GM12892 (cell line): ENCODE data around the gene SLC32A1.

Source experiments
- DNase-seq: peaks from one replicate; pipeline ENCODE4 v3.0.0; 2011; ENCODE audit not compliant: insufficient read length
- FAIRE-seq: peaks from 2 replicates; lab custom pipeline; 2011; peaks lifted over from hg19 to GRCh38; lab: Jason Lieb, UNC
- POLR2A ChIP-seq: IDR thresholded peaks from 2 replicates; pipeline ENCODE4 v1.6.1; 2011; ENCODE audit warnings: low read depth, low read length, control low read depth
- POLR2AphosphoS5 ChIP-seq: IDR thresholded peaks from 2 replicates; pipeline ENCODE4 v1.6.1; 2011; ENCODE audit warnings: low read depth, low read length, control low read depth
- TAF1 ChIP-seq: IDR thresholded peaks from 2 replicates; pipeline ENCODE4 v1.6.1; 2011; ENCODE audit warnings: low read depth, mild to moderate bottlenecking, control low read depth, low read length, borderline replicate concordance

Gene SLC32A1

GRCh38 chr20:38747495-38748096 lies 23.3 kb downstream of the SLC32A1 start:
- no peak for DNase-seq
- no peak for TF ChIP-seq POLR2A
- peak; percentile 96 for FAIRE-seq

GRCh38 chr20:38748097-38748860 lies 24.0 kb downstream of the SLC32A1 start, which contains the start of gene ACTR5:
ACTR5 (plus strand) TSS chr20:38748460; CDS start chr20:38748479, 19 bp downstream.
- FAIRE-seq, result peak; percentile 90

GRCh38 chr20:38748861-38749149 lies 24.5 kb downstream of the SLC32A1 start:
- DNase-seq (no peak), FAIRE-seq (no peak)

More at GRCh38 chr20:38748097-38748860, 24.0 kb downstream of the SLC32A1 start, which contains the start of gene ACTR5:
- TF ChIP-seq POLR2AphosphoS5 (peak; percentile 70), TAF1 (no peak; the same call in 1 of the 2 replicates), POLR2A (peak; percentile 84)
- peak; percentile 88 for DNase-seq

GRCh38 chr20:38751360-38751976 lies 27.2 kb downstream of the SLC32A1 start:
- no peak for TF ChIP-seq POLR2AphosphoS5
- no peak for TF ChIP-seq POLR2A
- no peak for TF ChIP-seq TAF1
- DNase-seq, result no peak
- no peak for FAIRE-seq

More at GRCh38 chr20:38748861-38749149, 24.5 kb downstream of the SLC32A1 start:
- TF ChIP-seq TAF1 (no peak), POLR2A (no peak), POLR2AphosphoS5 (no peak)

GRCh38 chr20:38752029-38752428 lies 27.7 kb downstream of the SLC32A1 start:
- no peak for FAIRE-seq
- TF ChIP-seq POLR2A (no peak), TAF1 (no peak), POLR2AphosphoS5 (no peak)
- DNase-seq, result no peak

- FAIRE-seq (no peak), DNase-seq (no peak)
- no peak for TF ChIP-seq POLR2A
- no peak for TF ChIP-seq POLR2AphosphoS5
- no peak for TF ChIP-seq TAF1
Observed at GRCh38 chr20:38754924-38755323, 30.6 kb downstream of the SLC32A1 start.

GRCh38 chr20:38755324-38755910 lies 31.1 kb downstream of the SLC32A1 start:
- no peak for TF ChIP-seq TAF1
- no peak for TF ChIP-seq POLR2A
- TF ChIP-seq POLR2AphosphoS5, result no peak
- FAIRE-seq, result no peak
- DNase-seq, result no peak

- no peak for DNase-seq
- no peak for FAIRE-seq
- TF ChIP-seq TAF1, result no peak
- no peak for TF ChIP-seq POLR2AphosphoS5
- TF ChIP-seq POLR2A, result no peak
Observed at GRCh38 chr20:38757145-38757775, 33.0 kb downstream of the SLC32A1 start.

GRCh38 chr20:38759106-38759505 lies 34.8 kb downstream of the SLC32A1 start:
- DNase-seq (no peak), FAIRE-seq (no peak)
- no peak for TF ChIP-seq TAF1
- no peak for TF ChIP-seq POLR2AphosphoS5
- TF ChIP-seq POLR2A, result no peak

GRCh38 chr20:38760978-38761377 lies 36.7 kb downstream of the SLC32A1 start:
- no peak for TF ChIP-seq TAF1
- no peak for TF ChIP-seq POLR2AphosphoS5
- TF ChIP-seq POLR2A, result no peak
- DNase-seq (no peak), FAIRE-seq (no peak)

GRCh38 chr20:38762174-38762573 lies 37.9 kb downstream of the SLC32A1 start:
- TF ChIP-seq TAF1, result no peak
- DNase-seq (no peak), FAIRE-seq (no peak)
